Medulla oblongata (tissue), 1 donor: Measurements from ENCODE around the gene CENPK.
A peak's percentile ranks its signal among the peaks of the same experiment; 100 is the strongest.
"Not testable (repeated sequence)": the region's sequence is repeated elsewhere in the genome, so short reads cannot be mapped to it uniquely, and the experiment has no call there.

Source experiments
- DNase-seq: peaks from one replicate; pipeline ENCODE4 v3.0.0-alpha.2; 2015; ENCODE audit errors: extremely low spot score

Gene CENPK

GRCh38 chr5:65562731-65563701 is at the start of gene CENPK, which contains the start of gene PPWD1:
Gene CENPK (minus strand): TSS chr5:65563168. CDS start chr5:65554907, 8,261 bp downstream.
Gene PPWD1 (plus strand): TSS chr5:65563296. CDS start chr5:65563311, 15 bp downstream.
- DNase-seq: peak; percentile 96

- no peak for DNase-seq
These were observed 49.4 kb upstream of the CENPK start for GRCh38 chr5:65612298-65612907.

- DNase-seq: no peak
These were observed 48.6 kb upstream of the CENPK start for GRCh38 chr5:65611524-65611923.

GRCh38 chr5:65601761-65602160 is 38.8 kb upstream of the CENPK start:
- not testable (repeated sequence) for DNase-seq

GRCh38 chr5:65588694-65589093 is 25.7 kb upstream of the CENPK start:
- no peak for DNase-seq

GRCh38 chr5:65577141-65577540 is 14.2 kb upstream of the CENPK start:
- DNase-seq: no peak

GRCh38 chr5:65570598-65571226 is 7.7 kb upstream of the CENPK start:
- no peak for DNase-seq

GRCh38 chr5:65566505-65566904 is 3.5 kb upstream of the CENPK start:
- DNase-seq: no peak

GRCh38 chr5:65563777-65564176 is 809 bp upstream of the CENPK start:
- DNase-seq: peak; percentile 12

GRCh38 chr5:65556718-65557117 is 6.2 kb downstream of the CENPK start:
- DNase-seq: no peak

- no peak for DNase-seq
These were observed 6.8 kb downstream of the CENPK start for GRCh38 chr5:65556181-65556580.

- no peak for DNase-seq
These were observed 7.7 kb downstream of the CENPK start for GRCh38 chr5:65555287-65555686.

- DNase-seq: no peak
These were observed 9.0 kb downstream of the CENPK start for GRCh38 chr5:65553941-65554340.

GRCh38 chr5:65548281-65548680 is 14.7 kb downstream of the CENPK start:
- DNase-seq: no peak

- DNase-seq: no peak
These were observed 16.8 kb downstream of the CENPK start for GRCh38 chr5:65546141-65546540.

GRCh38 chr5:65544473-65544872 is 18.5 kb downstream of the CENPK start:
- DNase-seq: no peak

- no peak for DNase-seq
These were observed 23.1 kb downstream of the CENPK start for GRCh38 chr5:65539827-65540226.

GRCh38 chr5:65535529-65535987 is 27.4 kb downstream of the CENPK start:
- DNase-seq: peak; percentile 2

- no peak for DNase-seq
These were observed 32.1 kb downstream of the CENPK start for GRCh38 chr5:65530904-65531303.

- peak; percentile 2 for DNase-seq
These were observed 37.2 kb downstream of the CENPK start for GRCh38 chr5:65525726-65526125.

GRCh38 chr5:65512170-65512937 is 50.6 kb downstream of the CENPK start:
- no peak for DNase-seq
